ENCODE data around the gene HBS1L.

Gene HBS1L

GRCh38 chr6:135071541-135071940 is 16.9 kb upstream of the HBS1L start (continued):
- TF ChIP-seq, protein P1, sequence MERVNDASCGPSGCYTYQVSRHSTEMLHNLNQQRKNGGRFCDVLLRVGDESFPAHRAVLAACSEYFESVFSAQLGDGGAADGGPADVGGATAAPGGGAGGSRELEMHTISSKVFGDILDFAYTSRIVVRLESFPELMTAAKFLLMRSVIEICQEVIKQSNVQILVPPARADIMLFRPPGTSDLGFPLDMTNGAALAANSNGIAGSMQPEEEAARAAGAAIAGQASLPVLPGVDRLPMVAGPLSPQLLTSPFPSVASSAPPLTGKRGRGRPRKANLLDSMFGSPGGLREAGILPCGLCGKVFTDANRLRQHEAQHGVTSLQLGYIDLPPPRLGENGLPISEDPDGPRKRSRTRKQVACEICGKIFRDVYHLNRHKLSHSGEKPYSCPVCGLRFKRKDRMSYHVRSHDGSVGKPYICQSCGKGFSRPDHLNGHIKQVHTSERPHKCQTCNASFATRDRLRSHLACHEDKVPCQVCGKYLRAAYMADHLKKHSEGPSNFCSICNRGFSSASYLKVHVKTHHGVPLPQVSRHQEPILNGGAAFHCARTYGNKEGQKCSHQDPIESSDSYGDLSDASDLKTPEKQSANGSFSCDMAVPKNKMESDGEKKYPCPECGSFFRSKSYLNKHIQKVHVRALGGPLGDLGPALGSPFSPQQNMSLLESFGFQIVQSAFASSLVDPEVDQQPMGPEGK (tag by site-specific recombination; IDR thresholded peaks at IDR 0.05): no peak

GRCh38 chr6:135067911-135068310 is 13.3 kb upstream of the HBS1L start:
- Histone ChIP-seq H3K4me3 (ENCODE audit: low read depth, low read length) (no peak overlapping the region), H3K9me3 (ENCODE audit: control insufficient read depth, insufficient read depth, low read depth, low read length) (no peaks in the 10 kb centered on the region), H3K27ac (ENCODE audit: extremely low read depth, low read depth, low read length) (no peak overlapping the region), H3K36me3 (ENCODE audit: control insufficient read depth in 2 of 2, insufficient read depth in 1 of 2, low read length in 2 of 2) (no peaks in the 10 kb centered on the region), H3K4me1 (ENCODE audit: control insufficient read depth, insufficient read depth, low read length) (no peaks in the 10 kb centered on the region)
- ChIA-PET POLR2A (no interaction called here), CTCF (no interaction called here)
- no peak for TF ChIP-seq ZNF280C (tag by site-specific recombination; IDR thresholded peaks at IDR 0.05)

DNA sequence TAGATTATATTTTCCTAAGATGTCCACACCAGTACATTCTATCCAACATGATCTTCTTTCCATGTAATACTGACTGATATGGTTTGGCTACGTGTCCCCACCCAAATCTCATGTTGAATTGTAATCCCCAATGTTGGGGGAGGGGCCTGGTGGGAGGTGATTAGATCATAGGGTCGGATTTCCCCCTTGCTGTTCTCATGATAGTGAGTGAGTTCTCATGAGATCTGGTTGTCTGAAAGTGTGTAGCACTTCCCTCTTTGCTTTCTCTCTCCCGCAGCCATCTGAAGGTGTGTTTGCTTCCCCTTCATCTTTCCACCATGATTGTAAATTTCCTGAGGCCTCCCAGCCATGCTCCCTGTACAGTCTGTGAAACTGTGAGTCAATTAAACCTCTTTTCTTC is 12.2 kb upstream of the HBS1L start:
- ChIA-PET CTCF (no interaction called here), POLR2A (interaction anchor here (1.6 kb wide), 1 partner anchor 12 kb away, joined by 3 read pairs; the partner anchor contains the start of gene HBS1L)
- no peak for TF ChIP-seq INSM2 (tag by site-specific recombination; IDR thresholded peaks at IDR 0.05)
- TF ChIP-seq, protein P2, sequence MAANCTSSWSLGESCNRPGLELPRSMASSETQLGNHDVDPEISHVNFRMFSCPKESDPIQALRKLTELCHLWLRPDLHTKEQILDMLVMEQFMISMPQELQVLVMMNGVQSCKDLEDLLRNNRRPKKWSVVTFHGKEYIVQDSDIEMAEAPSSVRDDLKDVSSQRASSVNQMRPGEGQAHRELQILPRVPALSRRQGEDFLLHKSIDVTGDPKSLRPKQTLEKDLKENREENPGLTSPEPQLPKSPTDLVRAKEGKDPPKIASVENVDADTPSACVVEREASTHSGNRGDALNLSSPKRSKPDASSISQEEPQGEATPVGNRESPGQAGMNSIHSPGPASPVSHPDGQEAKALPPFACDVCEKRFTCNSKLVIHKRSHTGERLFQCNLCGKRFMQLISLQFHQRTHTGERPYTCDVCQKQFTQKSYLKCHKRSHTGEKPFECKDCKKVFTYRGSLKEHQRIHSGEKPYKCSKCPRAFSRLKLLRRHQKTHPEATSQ (tag by site-specific recombination; IDR thresholded peaks at IDR 0.05): no peak
- TF ChIP-seq ZNF335 (tag by site-specific recombination; conservative IDR thresholded peaks at IDR 0.05): no peak
- TF ChIP-seq TSHZ1 (tag by site-specific recombination; IDR thresholded peaks at IDR 0.05; ENCODE audit: borderline replicate concordance): no peak
- TF ChIP-seq ZNF654 (tag by site-specific recombination; IDR thresholded peaks at IDR 0.05; ENCODE audit: low read depth): no peak
- TF ChIP-seq ZNF548 (tag by site-specific recombination; IDR thresholded peaks at IDR 0.05): no peak
- no peak for TF ChIP-seq ZNF366 (tag by site-specific recombination; conservative IDR thresholded peaks at IDR 0.05)
- no peak for TF ChIP-seq ZBTB7A (tag by site-specific recombination; IDR thresholded peaks at IDR 0.05; ENCODE audit: low read depth)
- no peak for TF ChIP-seq ZNF211 (tag by site-specific recombination; IDR thresholded peaks at IDR 0.05; ENCODE audit: low read depth)
- no peak for TF ChIP-seq ZNF747 (tag by site-specific recombination; IDR thresholded peaks at IDR 0.05)
- TF ChIP-seq ZNF239 (tag by site-specific recombination; IDR thresholded peaks at IDR 0.05): no peak
- TF ChIP-seq, protein P3, sequence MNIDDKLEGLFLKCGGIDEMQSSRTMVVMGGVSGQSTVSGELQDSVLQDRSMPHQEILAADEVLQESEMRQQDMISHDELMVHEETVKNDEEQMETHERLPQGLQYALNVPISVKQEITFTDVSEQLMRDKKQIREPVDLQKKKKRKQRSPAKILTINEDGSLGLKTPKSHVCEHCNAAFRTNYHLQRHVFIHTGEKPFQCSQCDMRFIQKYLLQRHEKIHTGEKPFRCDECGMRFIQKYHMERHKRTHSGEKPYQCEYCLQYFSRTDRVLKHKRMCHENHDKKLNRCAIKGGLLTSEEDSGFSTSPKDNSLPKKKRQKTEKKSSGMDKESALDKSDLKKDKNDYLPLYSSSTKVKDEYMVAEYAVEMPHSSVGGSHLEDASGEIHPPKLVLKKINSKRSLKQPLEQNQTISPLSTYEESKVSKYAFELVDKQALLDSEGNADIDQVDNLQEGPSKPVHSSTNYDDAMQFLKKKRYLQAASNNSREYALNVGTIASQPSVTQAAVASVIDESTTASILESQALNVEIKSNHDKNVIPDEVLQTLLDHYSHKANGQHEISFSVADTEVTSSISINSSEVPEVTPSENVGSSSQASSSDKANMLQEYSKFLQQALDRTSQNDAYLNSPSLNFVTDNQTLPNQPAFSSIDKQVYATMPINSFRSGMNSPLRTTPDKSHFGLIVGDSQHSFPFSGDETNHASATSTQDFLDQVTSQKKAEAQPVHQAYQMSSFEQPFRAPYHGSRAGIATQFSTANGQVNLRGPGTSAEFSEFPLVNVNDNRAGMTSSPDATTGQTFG (tag by site-specific recombination; IDR thresholded peaks at IDR 0.05; ENCODE audit: borderline replicate concordance): no peak
- Histone ChIP-seq H3K27ac (ENCODE audit: extremely low read depth, low read depth, low read length) (no peak overlapping the region), H3K36me3 (ENCODE audit: control insufficient read depth in 2 of 2, insufficient read depth in 1 of 2, low read length in 2 of 2) (no peaks in the 10 kb centered on the region), H3K9me3 (ENCODE audit: control insufficient read depth, insufficient read depth, low read depth, low read length) (no peaks in the 10 kb centered on the region), H3K4me1 (ENCODE audit: control insufficient read depth, insufficient read depth, low read length) (no peaks in the 10 kb centered on the region), H3K4me3 (ENCODE audit: low read depth, low read length) (no peak overlapping the region)
